Hepatocyte (in vitro differentiated cells): ENCODE measurements around the gene VGF.

Experiments
- CTCF ChIP-seq: fragments of 200-600 bp; sonication (generic); IDR thresholded peaks from 2 replicates; pipeline ENCODE4 v1.5.1; 2016; ENCODE audit warnings: antibody characterized with exemption, mild to moderate bottlenecking; ENCODE audit not compliant: poor library complexity
- EZH2 ChIP-seq: fragments of 200-600 bp; sonication (generic); IDR thresholded peaks from 2 replicates; pipeline ENCODE4 v1.6.1; 2016; ENCODE audit warnings: antibody characterized with exemption, mild to moderate bottlenecking, borderline replicate concordance

- TF ChIP-seq CTCF = no peak
- TF ChIP-seq EZH2 = no peak
Observed at GRCh38 chr7:101154693-101155102, 10.7 kb downstream of the VGF start.
